Erythroblast (primary cell): ENCODE measurements around the gene GFRA4.

Experiments
- GATA1 ChIP-seq: IDR thresholded peaks from 2 replicates; pipeline ENCODE4 v1.6.1; 2011; ENCODE audit warnings: low read depth, mild to moderate bottlenecking, control low read depth, low read length, moderate library complexity
- POLR2A ChIP-seq: IDR thresholded peaks from 2 replicates; pipeline ENCODE4 v1.6.1; 2011; ENCODE audit warnings: mild to moderate bottlenecking, low read length

GRCh38 chr20:3648951-3649350, 14.2 kb downstream of the GFRA4 start:
- TF ChIP-seq POLR2A = no peak
- TF ChIP-seq GATA1 = no peak
